HepG2 (cell line): ENCODE results near the gene VNN1. TPM values are rescaled to one million over a fixed set of nuclear protein-coding genes. Genes with fewer than 3 reads are reported as not detected.

Experiments
- ATAC-seq: fragments of 200-7000 bp; cut with Tn5 transposase; 3 replicates; pipeline ENCODE4 v1.9.1; 2020; ENCODE audit warnings: mild to moderate bottlenecking, moderate library complexity
- BruUV-seq: library from RNA; stranded (reverse); fragments of 400-500 nt; replicated peaks from 2 replicates; lab custom pipeline; 2021; lab: Mats Ljungman, UMichigan
- CTCF ChIA-PET: fragments of 300-600 bp; formaldehyde crosslinking; extraction: SDS; loops from one replicate; lab custom pipeline; 2021; ENCODE audit warnings: low total read pairs, inconsistent platforms, low intra/inter-chr PET ratio; lab: Yijun Ruan, JAX
- POLR2A ChIA-PET: fragments of 350-600 bp; sonication (Branson Sonifier 250); formaldehyde crosslinking; loops from one replicate; lab custom pipeline; 2020; ENCODE audit warnings: antibody characterized with exemption, inconsistent platforms; lab: Yijun Ruan, JAX
- DNase-seq: peaks from one replicate; pipeline ENCODE4 v3.0.0-alpha.2; 2015; ENCODE audit warnings: low spot score
- FAIRE-seq: peaks from 3 replicates; lab custom pipeline; 2011; peaks lifted over from hg19 to GRCh38; lab: Jason Lieb, UNC
- H2AFZ ChIP-seq: one replicate; pipeline ENCODE4 v1.6.1; 2011; ENCODE audit warnings: low read length, inconsistent platforms
- H3K27ac ChIP-seq: fragments of 300-600 bp; 3 replicates; pipeline ENCODE4 v1.8.0; 2011; ENCODE audit warnings: mixed run types, mild to moderate bottlenecking, mixed read lengths, low read length, inconsistent platforms; ENCODE audit not compliant: insufficient read depth; ENCODE audit errors: extremely low read length
- H3K27me3 ChIP-seq, 2 experiments: fragments of 200-600 bp in 1 of 2; 2 replicates in 1 of 2; 3 replicates in 1 of 2; pipeline versions ENCODE4 v1.6.0 to v1.8.0; 2011; ENCODE audit warnings: low read length in 2 of 2, mild to moderate bottlenecking in 2 of 2, moderate library complexity in 2 of 2, inconsistent platforms in 1 of 2; ENCODE audit not compliant: insufficient read depth in 2 of 2, control insufficient read depth in 1 of 2
- H3K36me3 ChIP-seq, 2 experiments: fragments of 200-600 bp in 1 of 2; replicated peaks in 1 of 2; 2 replicates in 1 of 2; 3 replicates in 1 of 2; pipeline versions ENCODE4 v1.5.1 to v1.8.0; 2011; ENCODE audit warnings: low read length in 2 of 2, inconsistent platforms in 1 of 2; ENCODE audit not compliant: insufficient read depth in 2 of 2, control insufficient read depth in 1 of 2
- H3K4me1 ChIP-seq: 2 replicates; pipeline ENCODE4 v1.5.1; 2012; ENCODE audit warnings: low read length, inconsistent platforms; ENCODE audit not compliant: insufficient read depth
- H3K4me2 ChIP-seq: 2 replicates; pipeline ENCODE4 v1.6.0; 2011; ENCODE audit warnings: low read depth, low read length, inconsistent platforms
- H3K4me3 ChIP-seq, 3 experiments: fragments of 200-600 bp in 1 of 3; sonication (generic), shearing (Covaris generic) in 1 of 3; replicated peaks in 1 of 3; 2 replicates each; pipeline ENCODE4 v1.5.1; 2011 to 2016; ENCODE audit warnings: low read length in 3 of 3, inconsistent platforms in 2 of 3, low read depth in 2 of 3, mild to moderate bottlenecking in 2 of 3, control low read depth in 1 of 3, mixed read lengths in 1 of 3; ENCODE audit not compliant: insufficient read depth in 1 of 3
- H3K79me2 ChIP-seq: one replicate; pipeline ENCODE4 v1.6.1; 2011; ENCODE audit warnings: low read length, inconsistent platforms; ENCODE audit not compliant: insufficient read depth
- H3K9ac ChIP-seq: 2 replicates; pipeline ENCODE4 v1.6.0; 2011; ENCODE audit warnings: mild to moderate bottlenecking, low read depth, low read length, inconsistent platforms; ENCODE audit not compliant: insufficient read depth
- H3K9me3 ChIP-seq: 2 replicates; pipeline ENCODE4 v1.5.1; 2012; ENCODE audit warnings: mild to moderate bottlenecking, low read length
- H4K20me1 ChIP-seq: 2 replicates; pipeline ENCODE4 v1.6.0; 2011; ENCODE audit warnings: inconsistent platforms, mild to moderate bottlenecking, low read length, moderate library complexity; ENCODE audit not compliant: insufficient read depth
- BHLHE40 ChIP-seq: IDR thresholded peaks from 2 replicates; pipeline ENCODE4 v1.6.1; 2011; ENCODE audit warnings: low read length, improper control_type of control experiment
- CREB1 ChIP-seq, 2 experiments: fragments of 450-650 bp in 1 of 2; IDR thresholded peaks; 2 replicates each; pipeline ENCODE4 v1.6.1; 2016 to 2017; ENCODE audit warnings: control low read depth in 1 of 2, mild to moderate bottlenecking in 1 of 2, missing compliant biosample characterization in 1 of 2, missing genetic modification characterization in 1 of 2
- GABPA ChIP-seq, 2 experiments: IDR thresholded peaks; 2 replicates each; pipeline ENCODE4 v1.6.1; 2011 to 2016; ENCODE audit warnings: low read depth in 2 of 2, low read length in 1 of 2, missing biosample characterization in 1 of 2, missing genetic modification characterization in 1 of 2
- NFIB ChIP-seq: sonication (generic); formaldehyde crosslinking; IDR thresholded peaks from 2 replicates; pipeline ENCODE4 v1.9.0; 2021; ENCODE audit warnings: missing genetic modification reagents, mild to moderate bottlenecking, borderline replicate concordance
- RAD51 ChIP-seq: fragments of 450-650 bp; IDR thresholded peaks from 2 replicates; pipeline ENCODE4 v1.6.1; 2016; ENCODE audit warnings: borderline replicate concordance
- USF2 ChIP-seq, 2 experiments: sonication (generic) in 1 of 2; formaldehyde crosslinking in 1 of 2; IDR thresholded peaks; 2 replicates each; pipeline versions ENCODE4 v1.5.1 to v1.6.1; 2011 to 2020; ENCODE audit warnings: borderline replicate concordance in 1 of 2, low read depth in 1 of 2, low read length in 1 of 2, mild to moderate bottlenecking in 1 of 2, missing genetic modification reagents in 1 of 2, moderate library complexity in 1 of 2
- ZFY ChIP-seq: sonication (generic); formaldehyde crosslinking; IDR thresholded peaks from 2 replicates; pipeline ENCODE4 v1.4.0; 2020; ENCODE audit warnings: missing genetic modification reagents
- ZNF576 ChIP-seq: sonication (generic); formaldehyde crosslinking; IDR thresholded peaks from 2 replicates; pipeline ENCODE4 v1.4.0; 2020; ENCODE audit warnings: mild to moderate bottlenecking, missing genetic modification reagents
- WGBS: methylation state at CpG from one replicate; pipeline ENCODE4 v1.1.6; 2017; ENCODE audit warnings: low lambda C conversion rate; 5-methylcytosine and 5-hydroxymethylcytosine counted together
- in situ Hi-C: cut with HindIII; loops from 2 replicates; pipeline ENCODE4 v1.10.0; 2017; ENCODE audit warnings: low pct_unique_long_range_greater_than_20kb; ENCODE audit not compliant: extremely low pct_ligation_motif_present
- intact Hi-C: fragments of 100-400 bp; cut with micrococcal nuclease; formaldehyde crosslinking; loops from one replicate; pipeline ENCODE4 v1.10.0; 2022; ENCODE audit not compliant: unreplicated experiment
- polyA plus RNA-seq, 8 experiments: library from polyadenylated mRNA; depleted of rRNA in 3 of 8; stranded (reverse) in 7 of 8; unstranded in 1 of 8; fragments of >200 nt; fragmentation: Illumina TruSeq in 4 of 8; extraction: Trizol in 4 of 8; gene quantifications; 2 replicates each; pipeline versions ENCODE4 v1.2.1 to v1.2.3, GENCODE V29; 2011 to 2016; ENCODE audit warnings: low read depth in 4 of 8, missing spikeins in 1 of 8, mixed read lengths in 1 of 8; ENCODE audit not compliant: insufficient read depth in 1 of 8
- total RNA-seq, 5 experiments: library from RNA; depleted of rRNA; stranded (reverse); fragments of >200 nt; fragmentation: Illumina TruSeq; extraction: Trizol; gene quantifications; 2 replicates each; pipeline ENCODE4 v1.2.3, GENCODE V29; 2016; ENCODE audit warnings: low read depth in 1 of 5

VNN1 gene
- total and polyA plus RNA-seq, 2 of the 13 experiments (the other 11 are each of a cell fraction or from before 2014, with no cell fraction given) = 0.62 to 4.0 TPM

GRCh38 chr6:132675002-132675401 lies 38.9 kb downstream of the VNN1 start:
- BruUV-seq = no TSS peak
- Histone ChIP-seq H3K27me3 (no peaks in the 10 kb centered on the region), H3K4me2 (no peak overlapping the region), H3K79me2 (no peaks in the 10 kb centered on the region), H4K20me1 (no peaks in the 10 kb centered on the region), H2AFZ (no peak overlapping the region), H3K4me1 (peaks cover 24% of the 10 kb centered on the region), H3K4me3 (no peak overlapping the region), H3K9ac (no peak overlapping the region), H3K9me3 (no peaks in the 10 kb centered on the region), H3K27ac (no peak overlapping the region), H3K36me3 (no peaks in the 10 kb centered on the region)
- FAIRE-seq (no peak), DNase-seq (no peak), ATAC-seq (peak; percentile 96)
- WGBS = 19% methylated on average over 3 of the region's 3 CpGs
- intact Hi-C loops (no loop called here), in situ Hi-C loops (no loop called here)
- POLR2A ChIA-PET = no interaction called here
- CTCF ChIA-PET = no interaction called here
- TF ChIP-seq ZNF576 (CRISPR knock-in tag) (no peak), ZFY (CRISPR knock-in tag) (no peak), CREB1 (IDR thresholded peaks at IDR 0.05) (0 out of 2 replicates have a peak, but pooled peaks have one; percentile 2), CREB1 (CRISPR knock-in tag; IDR thresholded peaks at IDR 0.05) (no peak)

GRCh38 chr6:132673376-132674094 lies 40.3 kb downstream of the VNN1 start:
- Histone ChIP-seq H3K4me1 (peaks cover 24% of the 10 kb centered on the region), H3K4me2 (no peak overlapping the region), H3K79me2 (no peaks in the 10 kb centered on the region), H3K36me3 (no peaks in the 10 kb centered on the region), H3K9ac (no peak overlapping the region), H3K27me3 (no peaks in the 10 kb centered on the region), H3K4me3 (no peak overlapping the region), H3K27ac (no peak overlapping the region), H4K20me1 (no peaks in the 10 kb centered on the region), H3K9me3 (no peaks in the 10 kb centered on the region), H2AFZ (no peak overlapping the region)
- BruUV-seq = no TSS peak
- in situ Hi-C loops = loop anchor here (5.0 kb wide), 1 partner anchor 94 kb away; no protein-coding TSS in a partner anchor
- ChIA-PET CTCF (no interaction called here), POLR2A (interaction anchor here (1.6 kb wide), 1 partner anchor 144 kb away, joined by 3 read pairs; no protein-coding TSS in a partner anchor)
- ATAC-seq = peak; percentile 23; the same call in 2 of the 3 replicates
- TF ChIP-seq NFIB (CRISPR knock-in tag) = no peak
- 0 out of 2 replicates have a peak, but pooled peaks have one; percentile 5 for TF ChIP-seq USF2 (IDR thresholded peaks at IDR 0.05; ENCODE audit: low read depth, low read length)
- TF ChIP-seq USF2 (CRISPR knock-in tag; IDR thresholded peaks at IDR 0.05; ENCODE audit: borderline replicate concordance) = peak; percentile 70; the same call in 1 of the 2 replicates
- TF ChIP-seq GABPA (IDR thresholded peaks at IDR 0.05; ENCODE audit: low read depth, low read length) = no peak
- TF ChIP-seq GABPA (CRISPR knock-in tag; IDR thresholded peaks at IDR 0.05; ENCODE audit: low read depth) = 0 out of 2 replicates have a peak, but pooled peaks have one; percentile 1
- peak; percentile 24; the same call in 1 of the 2 replicates for TF ChIP-seq RAD51
- 0 out of 2 replicates have a peak, but pooled peaks have one; percentile 12 for TF ChIP-seq BHLHE40
- intact Hi-C loops = loop anchor here (5.0 kb wide), 1 partner anchor 141 kb away; no protein-coding TSS in a partner anchor
- 42% methylated on average over 10 of the region's 10 CpGs for WGBS
- FAIRE-seq = no peak
- no peak for DNase-seq
